CD1c-positive myeloid dendritic cell (primary cell): ENCODE data around the gene SCAPER.

Experiments
- DNase-seq: peaks from one replicate; pipeline ENCODE4 v3.0.0-alpha.2; 2016; ENCODE audit errors: extremely low spot score

SCAPER gene

DNA sequence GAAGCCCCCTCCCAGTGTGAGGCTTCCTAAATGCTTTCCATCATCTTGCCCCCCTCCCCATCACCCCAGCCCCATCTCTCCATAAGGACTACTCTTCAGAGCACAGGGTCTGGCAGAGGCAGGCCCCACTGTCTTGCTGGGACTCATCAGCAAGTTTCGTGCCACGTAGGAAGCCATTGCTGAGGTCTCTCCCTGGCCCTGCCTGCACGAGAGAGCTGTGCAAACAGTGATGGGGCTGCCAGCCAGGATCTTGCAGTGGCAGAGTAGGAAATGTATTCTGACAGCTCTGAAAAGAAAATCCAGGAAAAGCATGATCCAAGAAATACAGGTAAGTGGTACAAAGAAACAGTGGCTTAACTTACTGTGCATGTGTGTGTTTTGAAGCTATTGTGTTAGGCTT lies 546.0 kb downstream of the SCAPER start:
- no peak for DNase-seq

DNA sequence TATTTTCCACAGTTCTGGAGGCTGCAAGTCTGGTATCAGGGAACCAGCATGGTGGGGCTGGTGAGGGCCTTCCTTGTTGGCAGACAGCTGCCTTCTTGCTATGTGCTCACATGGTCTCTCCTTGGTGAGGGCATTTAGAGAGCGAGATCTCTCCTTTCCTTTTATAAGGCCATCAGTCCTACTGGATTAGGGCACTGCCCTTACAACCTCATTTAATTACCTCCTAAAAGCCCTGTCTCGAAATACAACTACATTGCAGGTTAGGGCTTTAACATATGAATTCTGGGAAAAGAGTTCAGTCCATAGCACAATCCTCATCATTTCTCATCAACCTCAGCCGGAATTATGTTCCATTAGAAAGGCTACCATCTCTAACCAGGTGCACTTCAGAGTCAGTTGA lies 546.7 kb downstream of the SCAPER start:
- DNase-seq = no peak

DNA sequence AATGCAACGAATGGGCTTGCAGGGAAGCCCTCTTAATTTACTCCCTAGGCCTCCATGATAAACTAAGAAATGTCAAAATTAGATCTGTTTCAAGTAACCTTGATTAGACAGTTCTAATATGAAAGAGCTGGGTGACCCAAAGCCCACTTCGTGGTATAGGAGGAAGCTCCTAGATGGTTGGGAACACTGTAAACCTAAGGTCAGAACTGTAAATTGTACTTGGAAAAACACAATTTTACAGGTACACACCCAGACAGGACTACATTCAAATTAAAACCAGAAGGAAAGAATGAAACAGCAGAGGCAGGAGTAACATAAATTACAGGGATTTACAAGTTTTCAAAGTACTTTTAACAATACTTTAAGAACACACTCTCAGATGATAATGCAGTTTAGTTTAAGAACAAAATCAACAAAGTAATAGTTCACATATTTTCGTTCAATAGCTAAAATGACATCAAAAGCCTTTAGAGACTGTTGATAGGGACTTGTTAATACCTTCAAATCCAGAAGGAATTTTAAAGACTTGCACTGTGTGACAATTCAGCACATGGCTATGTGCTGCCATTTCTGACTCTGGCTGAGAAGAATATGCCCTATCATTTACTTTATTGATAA lies 550.2 kb downstream of the SCAPER start:
- DNase-seq = no peak

DNA sequence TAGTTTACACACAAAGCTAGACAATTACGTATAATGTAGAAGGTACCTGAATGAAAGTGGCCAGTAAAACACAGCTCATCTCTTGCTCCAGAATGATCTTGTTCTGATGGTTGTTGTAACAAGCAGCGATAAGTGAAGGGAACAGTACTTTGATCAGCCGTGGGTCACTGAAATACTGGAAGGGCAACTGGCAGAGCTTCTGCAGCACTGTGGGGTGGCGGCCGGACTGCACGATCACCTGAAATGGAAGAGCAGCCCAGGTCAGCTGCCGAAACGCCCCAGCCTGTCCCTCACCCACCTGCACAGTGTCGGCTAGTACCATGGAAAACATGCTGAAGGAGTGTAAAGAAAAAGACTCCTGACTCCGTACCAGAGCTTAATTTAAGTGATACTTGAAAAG lies 551.2 kb downstream of the SCAPER start:
- DNase-seq = no peak

DNA sequence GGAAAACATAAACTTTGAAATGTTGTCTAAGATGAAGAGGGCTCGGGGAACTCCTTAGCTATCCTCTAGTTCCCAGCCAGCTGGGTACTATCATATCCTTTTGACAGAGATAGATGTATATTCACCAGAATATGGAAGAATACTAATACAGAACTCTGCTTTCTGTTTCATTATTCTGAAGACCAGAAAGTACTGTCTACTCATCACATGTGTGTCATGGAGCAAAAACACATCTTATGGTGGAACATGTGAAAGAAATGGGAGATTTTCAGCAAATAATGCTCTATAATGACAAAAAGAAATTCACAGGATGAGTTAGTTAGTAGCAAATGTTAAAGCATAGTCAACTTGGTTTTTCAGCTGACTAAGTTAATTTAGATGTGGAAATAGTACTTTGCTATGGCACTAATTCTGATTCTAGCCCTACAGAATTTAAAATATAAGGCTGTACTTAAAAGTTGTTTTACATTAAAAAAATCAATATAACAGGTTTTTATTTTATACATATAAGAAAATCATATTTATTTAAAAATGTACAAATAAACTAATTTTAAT lies 552.0 kb downstream of the SCAPER start:
- no peak for DNase-seq

DNA sequence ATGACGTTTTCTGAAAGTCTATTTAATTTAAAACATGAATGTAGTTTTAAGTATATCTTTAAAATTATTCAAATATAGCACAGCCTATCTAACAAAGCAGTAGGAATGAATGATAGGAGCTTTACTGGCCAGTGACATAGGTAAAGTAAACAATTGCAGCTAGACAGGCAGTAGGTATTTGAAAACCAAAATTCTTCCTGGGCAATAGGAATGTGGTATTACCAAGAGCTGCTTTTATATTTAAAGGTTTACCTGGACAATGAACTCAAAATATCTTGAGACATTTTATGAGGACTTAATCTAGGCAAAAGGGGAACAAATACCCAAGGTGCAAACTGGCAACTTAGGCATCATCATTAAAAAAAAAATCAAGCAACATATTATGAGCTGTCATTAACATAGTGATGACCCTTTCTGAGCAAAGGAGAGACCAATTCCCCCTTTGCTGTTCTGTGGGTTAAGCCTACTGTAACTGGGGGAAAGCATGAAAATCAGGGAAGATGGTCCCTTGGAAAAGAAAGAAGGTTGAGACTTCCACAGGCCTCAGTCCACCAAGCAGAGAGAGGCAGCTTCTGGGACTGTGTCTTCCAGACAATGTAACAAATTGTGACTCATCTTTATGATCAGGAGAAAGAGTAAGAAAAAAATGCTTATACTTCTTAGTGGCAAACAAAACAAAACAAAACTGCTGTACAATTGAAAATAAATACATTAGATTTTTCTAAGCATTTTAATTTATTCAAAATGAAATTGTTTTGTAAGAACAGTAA lies 555.7 kb downstream of the SCAPER start:
- no peak for DNase-seq

DNA sequence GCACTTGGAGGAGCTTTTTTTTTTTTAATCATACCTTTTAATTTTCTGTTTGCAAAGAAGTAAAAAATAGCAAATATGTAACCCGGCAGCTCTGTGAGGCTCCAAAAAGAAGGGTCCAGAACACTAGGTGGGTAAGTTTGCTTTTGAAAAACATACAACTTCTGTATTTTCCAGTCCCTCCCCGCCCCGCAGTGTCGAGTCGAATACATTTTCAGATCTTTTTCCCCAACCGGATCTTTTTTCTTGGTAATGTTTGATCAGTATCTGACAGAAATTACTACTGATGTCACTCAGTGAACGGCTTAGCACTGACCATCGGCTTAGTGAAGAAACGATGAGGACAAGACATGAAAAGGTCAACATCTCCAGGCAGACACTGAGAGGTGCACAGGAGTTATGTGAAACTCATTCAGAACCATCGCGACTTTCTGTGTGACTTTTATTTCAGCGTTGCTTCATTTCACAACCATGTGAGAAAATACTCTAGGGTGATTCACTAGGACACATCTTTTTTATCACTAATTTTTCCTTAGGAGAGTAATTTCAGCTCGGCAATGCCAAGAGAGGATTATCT lies 557.6 kb downstream of the SCAPER start:
- no peak for DNase-seq

DNA sequence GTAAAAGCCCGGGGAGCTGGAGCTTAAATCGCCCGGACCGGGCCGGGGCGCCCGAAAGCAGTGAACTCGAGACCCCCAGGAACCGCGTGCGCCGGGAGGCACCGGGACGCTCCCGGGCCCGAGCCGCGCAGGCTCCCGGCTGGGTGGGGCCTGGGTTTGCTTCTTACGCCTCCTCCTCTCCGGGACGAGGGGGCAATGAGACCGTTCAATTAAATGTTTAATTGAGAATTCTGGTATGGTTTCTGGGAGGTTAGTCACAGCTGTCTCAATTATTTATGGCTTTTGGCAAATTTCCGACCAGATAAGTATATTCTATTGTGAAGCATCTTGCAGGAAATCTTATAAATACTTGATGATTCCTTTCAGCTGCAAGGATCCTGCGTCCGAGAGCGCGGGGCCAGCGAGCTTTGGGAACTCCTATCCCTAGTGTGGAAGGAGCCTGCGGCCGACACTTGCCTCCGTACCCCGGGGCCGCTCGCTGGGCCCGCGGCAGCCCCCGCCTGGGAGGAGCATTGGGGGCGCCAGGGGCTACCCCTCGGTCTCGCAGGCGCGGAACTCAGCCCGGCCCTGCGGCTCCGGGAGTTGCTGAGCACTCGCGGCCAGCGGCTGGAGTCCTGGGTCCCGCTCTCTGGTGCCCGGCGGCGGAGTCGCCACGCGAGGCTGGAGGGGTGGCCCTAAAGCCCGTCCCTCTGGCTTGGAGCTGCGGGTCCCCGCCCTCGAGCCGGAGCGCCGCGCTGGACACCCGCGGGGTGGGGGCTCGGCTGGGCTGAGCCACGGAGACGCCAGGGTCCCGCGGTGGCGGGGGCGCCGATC lies 558.3 kb downstream of the SCAPER start:
- no peak for DNase-seq

DNA sequence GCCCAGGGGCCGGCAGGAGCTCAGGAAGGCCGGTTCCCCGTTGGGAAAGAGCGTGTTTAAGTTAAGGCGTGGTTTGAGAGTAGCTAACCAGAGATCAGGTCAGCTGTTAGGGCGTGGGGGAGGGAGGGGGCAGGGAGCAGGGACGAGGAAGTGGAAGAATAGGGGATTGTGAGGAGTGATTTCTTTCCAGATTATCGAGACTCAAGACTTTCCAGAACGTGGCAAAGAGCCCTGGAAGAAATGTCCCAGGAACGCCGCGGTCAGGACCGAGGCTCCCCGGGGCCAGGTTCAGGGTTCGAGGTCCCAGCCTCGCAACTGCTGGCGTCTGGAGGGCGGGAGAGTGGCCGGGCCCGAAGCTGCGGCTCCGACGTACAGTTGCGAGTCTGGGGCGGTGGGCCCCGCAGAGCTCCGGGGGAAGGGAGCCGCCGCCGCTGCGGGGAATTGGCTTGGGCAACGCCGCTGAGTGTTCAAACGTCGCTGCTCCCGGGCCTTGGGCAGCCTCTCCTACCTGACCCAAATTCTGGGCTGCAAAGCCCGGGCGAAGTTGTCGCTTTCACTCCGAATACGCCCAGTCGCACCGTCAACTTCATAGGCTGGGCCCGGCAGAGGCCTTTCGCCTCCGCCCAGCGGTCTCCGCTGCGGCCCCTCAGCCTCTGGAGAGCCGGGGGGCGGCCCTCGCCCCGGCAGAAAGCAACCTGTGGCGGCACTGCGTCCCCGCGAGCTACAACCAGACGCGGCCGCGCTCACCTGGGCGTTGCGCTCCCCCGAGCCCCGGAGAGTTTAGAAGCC lies 559.1 kb downstream of the SCAPER start:
- DNase-seq = peak; percentile 73

DNA sequence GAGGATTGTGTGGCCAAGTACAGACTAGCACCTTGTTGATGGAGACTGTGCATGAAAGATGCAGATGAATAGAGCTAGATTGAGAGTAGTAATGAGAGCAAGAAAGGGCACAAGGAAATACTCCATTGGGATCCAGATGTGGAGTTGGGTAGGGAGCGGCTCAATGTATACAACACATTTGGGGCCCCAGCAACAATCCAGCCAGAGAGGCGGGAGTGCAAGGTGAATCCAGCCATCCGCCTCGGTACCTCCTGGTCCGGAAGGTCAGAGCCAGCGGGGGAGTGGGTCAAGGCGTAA lies 559.6 kb downstream of the SCAPER start:
- DNase-seq = no peak

DNA sequence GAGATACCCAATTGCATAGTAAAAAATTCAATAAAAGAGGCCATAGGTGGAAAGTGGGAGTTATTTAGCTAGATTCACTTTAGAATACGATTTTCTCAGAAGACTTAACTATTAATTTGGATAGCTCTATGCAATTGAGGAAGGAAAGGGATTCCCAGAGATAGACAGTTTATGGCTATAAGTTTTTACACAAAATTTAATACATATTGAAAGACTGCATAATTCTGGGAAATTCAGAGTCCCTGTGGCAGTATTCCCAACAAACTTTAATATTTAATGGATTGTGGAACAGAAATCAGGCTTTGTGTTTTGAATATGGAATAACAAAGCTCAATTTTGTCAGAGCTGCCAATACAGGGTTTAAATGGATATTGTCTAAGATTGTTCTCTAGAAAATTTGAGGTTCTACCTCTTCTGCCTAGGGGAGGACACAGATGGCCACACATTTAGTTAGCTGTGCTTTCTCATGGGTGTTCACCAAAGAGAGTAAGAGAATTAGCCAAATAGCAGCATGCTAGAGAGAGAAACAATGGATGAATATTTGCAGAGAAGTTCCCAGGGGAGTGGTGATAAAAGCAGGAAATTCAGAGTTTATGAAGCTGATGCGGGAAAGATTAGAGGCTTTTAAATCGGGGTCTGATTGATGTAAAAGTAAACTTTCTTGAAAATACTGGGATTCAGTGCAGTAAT lies 560.1 kb downstream of the SCAPER start:
- DNase-seq = no peak

DNA sequence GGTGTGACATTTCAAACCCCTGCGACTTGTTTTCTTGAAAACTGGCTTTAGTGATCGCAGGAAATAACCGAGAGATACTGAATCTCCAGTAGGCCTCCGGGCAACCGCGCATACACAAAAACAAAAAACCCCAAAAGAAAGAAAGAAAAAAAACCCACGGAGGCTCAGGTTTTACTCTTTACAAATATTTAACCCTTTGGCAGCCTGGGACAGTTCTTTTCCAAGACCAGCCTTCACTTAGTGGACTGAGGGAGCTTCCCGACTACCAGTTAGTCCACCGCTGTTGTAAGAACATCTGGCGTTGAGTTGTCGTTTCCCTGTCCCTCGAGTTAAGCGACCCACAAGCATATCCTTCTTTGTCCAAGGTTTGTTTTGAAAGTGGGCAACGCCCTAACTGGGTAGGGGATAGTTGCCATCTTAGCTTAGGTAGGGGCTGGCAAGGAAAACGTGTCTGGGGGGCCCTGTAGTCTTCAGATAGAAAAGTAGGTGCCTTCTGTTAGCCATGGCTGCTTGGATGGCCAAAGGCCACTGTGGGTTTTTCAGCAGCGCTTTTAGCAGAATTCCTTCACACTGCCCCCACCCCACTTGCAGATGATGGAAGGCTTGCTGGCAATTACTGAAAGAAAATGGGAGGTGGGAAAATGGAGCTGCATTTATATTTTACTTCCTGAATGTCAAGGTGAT lies 561.7 kb downstream of the SCAPER start:
- DNase-seq = no peak

DNA sequence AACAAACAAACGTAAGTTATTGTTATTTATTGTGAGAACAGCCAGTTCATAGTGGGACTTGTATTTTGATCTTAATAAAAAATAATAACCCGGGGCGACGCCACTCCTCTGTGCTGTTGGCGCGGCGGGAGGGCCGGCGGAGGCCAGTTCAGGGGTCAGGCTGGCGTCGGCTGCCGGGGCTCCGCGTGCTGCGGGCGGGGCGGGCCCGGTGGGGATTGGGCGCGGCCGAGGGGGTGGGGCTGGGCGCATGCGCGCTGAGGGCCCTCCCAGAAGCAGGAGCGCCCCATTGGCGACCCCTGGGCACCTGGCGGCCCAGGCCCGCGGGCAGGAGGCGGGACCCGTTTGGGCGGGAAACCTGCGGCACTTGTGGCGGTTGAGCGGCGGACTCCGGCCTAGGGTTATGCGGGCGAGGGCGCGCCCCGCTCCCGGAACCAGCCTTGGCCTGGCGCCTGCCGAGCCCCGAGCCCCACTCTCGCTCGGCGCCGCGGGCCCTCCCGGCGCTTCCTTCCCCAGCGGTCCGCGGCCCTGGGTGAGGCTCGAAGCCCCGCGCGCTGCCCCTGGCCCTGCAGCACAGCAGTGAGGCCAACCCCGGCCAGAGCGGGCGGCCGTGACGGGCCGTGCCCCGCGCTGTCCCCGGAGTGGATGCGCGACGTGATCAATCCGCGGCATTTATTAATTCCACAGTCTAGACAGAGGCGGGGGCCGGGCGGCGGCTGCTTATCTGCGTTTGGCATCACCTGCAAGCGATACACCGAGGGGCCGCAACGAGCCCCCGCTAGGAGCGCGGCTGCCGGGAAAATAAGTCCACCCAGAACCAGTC lies 562.5 kb downstream of the SCAPER start:
- DNase-seq = no peak

DNA sequence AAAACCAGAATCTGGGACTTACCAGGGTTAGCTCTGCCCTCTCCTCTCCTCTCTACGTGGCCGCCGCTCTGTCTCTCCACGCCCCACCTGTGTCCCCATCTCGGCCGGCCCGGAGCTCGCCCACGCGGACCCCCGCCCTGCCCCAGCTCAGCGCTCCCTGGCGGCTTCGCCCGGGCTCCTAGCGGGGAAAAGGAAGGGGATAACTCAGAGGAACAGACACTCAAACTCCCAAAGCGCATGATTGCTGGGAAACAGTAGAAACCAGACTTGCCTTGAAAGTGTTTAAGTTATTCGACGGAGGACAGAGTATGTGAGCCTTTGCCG lies 563.1 kb downstream of the SCAPER start:
- DNase-seq = no peak

DNA sequence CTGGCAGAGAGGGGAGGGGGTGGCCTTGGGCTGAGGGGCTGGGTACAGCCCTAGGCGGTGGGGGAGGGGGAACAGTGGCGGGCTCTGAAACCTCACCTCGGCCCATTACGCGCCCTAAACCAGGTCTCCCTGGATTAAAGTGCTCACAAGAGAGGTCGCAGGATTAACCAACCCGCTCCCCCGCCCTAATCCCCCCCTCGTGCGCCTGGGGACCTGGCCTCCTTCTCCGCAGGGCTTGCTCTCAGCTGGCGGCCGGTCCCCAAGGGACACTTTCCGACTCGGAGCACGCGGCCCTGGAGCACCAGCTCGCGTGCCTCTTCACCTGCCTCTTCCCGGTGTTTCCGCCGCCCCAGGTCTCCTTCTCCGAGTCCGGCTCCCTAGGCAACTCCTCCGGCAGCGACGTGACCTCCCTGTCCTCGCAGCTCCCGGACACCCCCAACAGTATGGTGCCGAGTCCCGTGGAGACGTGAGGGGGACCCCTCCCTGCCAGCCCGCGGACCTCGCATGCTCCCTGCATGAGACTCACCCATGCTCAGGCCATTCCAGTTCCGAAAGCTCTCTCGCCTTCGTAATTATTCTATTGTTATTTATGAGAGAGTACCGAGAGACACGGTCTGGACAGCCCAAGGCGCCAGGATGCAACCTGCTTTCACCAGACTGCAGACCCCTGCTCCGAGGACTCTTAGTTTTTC lies 563.6 kb downstream of the SCAPER start:
- no peak for DNase-seq

DNA sequence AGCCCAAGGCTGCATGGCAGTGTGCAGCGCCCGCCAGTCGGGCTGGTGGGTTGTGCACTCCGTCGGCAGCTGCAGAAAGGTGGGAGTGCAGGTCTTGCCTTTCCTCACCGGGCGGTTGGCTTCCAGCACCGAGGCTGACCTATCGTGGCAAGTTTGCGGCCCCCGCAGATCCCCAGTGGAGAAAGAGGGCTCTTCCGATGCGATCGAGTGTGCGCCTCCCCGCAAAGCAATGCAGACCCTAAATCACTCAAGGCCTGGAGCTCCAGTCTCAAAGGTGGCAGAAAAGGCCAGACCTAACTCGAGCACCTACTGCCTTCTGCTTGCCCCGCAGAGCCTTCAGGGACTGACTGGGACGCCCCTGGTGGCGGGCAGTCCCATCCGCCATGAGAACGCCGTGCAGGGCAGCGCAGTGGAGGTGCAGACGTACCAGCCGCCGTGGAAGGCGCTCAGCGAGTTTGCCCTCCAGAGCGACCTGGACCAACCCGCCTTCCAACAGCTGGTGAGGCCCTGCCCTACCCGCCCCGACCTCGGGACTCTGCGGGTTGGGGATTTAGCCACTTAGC lies 564.3 kb downstream of the SCAPER start:
- DNase-seq = peak; percentile 23

DNA sequence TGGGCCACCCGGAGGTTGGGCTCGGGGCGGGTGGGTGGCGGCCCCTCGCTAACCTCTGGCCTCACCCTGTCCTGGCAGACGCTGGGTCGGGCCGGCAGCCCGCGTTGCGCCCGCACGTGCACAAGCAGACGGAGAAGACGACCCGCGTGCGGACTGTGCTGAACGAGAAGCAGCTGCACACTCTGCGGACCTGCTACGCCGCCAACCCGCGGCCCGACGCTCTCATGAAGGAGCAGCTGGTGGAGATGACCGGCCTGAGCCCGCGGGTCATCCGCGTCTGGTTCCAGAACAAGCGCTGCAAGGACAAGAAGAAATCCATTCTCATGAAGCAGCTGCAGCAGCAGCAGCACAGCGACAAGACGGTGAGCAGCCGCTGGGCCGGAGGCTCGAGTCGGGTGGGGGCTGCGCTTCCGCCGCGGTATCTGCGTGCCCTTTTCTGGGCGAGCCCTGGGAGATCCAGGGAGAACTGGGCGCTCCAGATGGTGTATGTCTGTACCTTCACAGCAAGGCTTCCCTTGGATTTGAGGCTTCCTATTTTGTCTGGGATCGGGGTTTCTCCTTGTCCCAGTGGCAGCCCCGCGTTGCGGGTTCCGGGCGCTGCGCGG lies 564.8 kb downstream of the SCAPER start:
- peak; percentile 30 for DNase-seq
